ENCODE measurements around the gene MAGI1. TPM values are rescaled to one million over a fixed set of nuclear protein-coding genes. Genes with fewer than 3 reads are reported as not detected.
A peak's percentile ranks its signal among the peaks of the same experiment; 100 is the strongest.

The MAGI1 gene
- total RNA-seq, 6 donors from 2014 or later: 33.0 to 72.9 (median 62.4) TPM

- Histone ChIP-seq H3K4me3 (no peak overlapping the region), H3K27me3 (no peaks in the 10 kb centered on the region), H3K9me3 (no peaks in the 10 kb centered on the region), H3K4me1 (no peaks in the 10 kb centered on the region), H3K27ac (no peak overlapping the region), H3K36me3 (no peaks in the 10 kb centered on the region)
- 82 to 87% methylated on average over 8 of the region's 8 CpGs for WGBS, 2 donors
- TF ChIP-seq POLR2AphosphoS5 (IDR thresholded peaks at IDR 0.05) (no peak), EP300 (IDR thresholded peaks at IDR 0.05) (no peak), CTCF (IDR thresholded peaks at IDR 0.05) (no peak), POLR2A (IDR thresholded peaks at IDR 0.05) (no peak)
- no peak for ATAC-seq (ENCODE audit: low FRiP score in 2 of 2)
- DNase-seq: no peak
These were observed 545.3 kb downstream of the MAGI1 start for GRCh38 chr3:65493371-65493882.

- WGBS, 2 donors: 90 to 95% methylated on average over 2 of the region's 2 CpGs
- Histone ChIP-seq H3K27ac (no peak overlapping the region), H3K4me1 (no peaks in the 10 kb centered on the region), H3K4me3 (no peak overlapping the region), H3K27me3 (no peaks in the 10 kb centered on the region), H3K9me3 (no peaks in the 10 kb centered on the region), H3K36me3 (no peaks in the 10 kb centered on the region)
- DNase-seq (no peak), ATAC-seq (ENCODE audit: low FRiP score in 2 of 2) (no peak)
- TF ChIP-seq CTCF (IDR thresholded peaks at IDR 0.05): no peak
- TF ChIP-seq POLR2AphosphoS5 (IDR thresholded peaks at IDR 0.05): no peak
- no peak for TF ChIP-seq POLR2A (IDR thresholded peaks at IDR 0.05)
- no peak for TF ChIP-seq EP300 (IDR thresholded peaks at IDR 0.05)
These were observed 546.5 kb downstream of the MAGI1 start for GRCh38 chr3:65492249-65492648.

GRCh38 chr3:65490114-65490513 is 548.6 kb downstream of the MAGI1 start:
- DNase-seq (no peak), ATAC-seq (ENCODE audit: low FRiP score in 2 of 2) (no peak)
- H3K36me3 ChIP-seq: no peaks in the 10 kb centered on the region
- no peaks in the 10 kb centered on the region for H3K9me3 ChIP-seq
- H3K4me3 ChIP-seq: no peak overlapping the region
- no peaks in the 10 kb centered on the region for H3K27me3 ChIP-seq
- no peak overlapping the region for H3K27ac ChIP-seq
- WGBS, 2 donors: 93 to 95% methylated on average over 3 of the region's 3 CpGs
- no peak for TF ChIP-seq POLR2A (IDR thresholded peaks at IDR 0.05)
- no peak for TF ChIP-seq CTCF (IDR thresholded peaks at IDR 0.05)
- no peak for TF ChIP-seq POLR2AphosphoS5 (IDR thresholded peaks at IDR 0.05)
- no peak for TF ChIP-seq EP300 (IDR thresholded peaks at IDR 0.05)
- peaks cover 4 to 20% (median 11%) of the 10 kb centered on the region in 4 donors for H3K4me1 ChIP-seq

GRCh38 chr3:65489253-65489652 is 549.5 kb downstream of the MAGI1 start:
- no peak for ATAC-seq (ENCODE audit: low FRiP score in 2 of 2)
- 89 to 95% methylated on average over 2 of the region's 2 CpGs for WGBS, 2 donors
- Histone ChIP-seq H3K27me3 (no peaks in the 10 kb centered on the region), H3K27ac (no peak overlapping the region), H3K4me1 (peaks cover 11 to 26% (median 19%) of the 10 kb centered on the region in 4 donors), H3K9me3 (no peaks in the 10 kb centered on the region), H3K4me3 (no peak overlapping the region), H3K36me3 (no peaks in the 10 kb centered on the region)
- DNase-seq: no peak
- no peak for TF ChIP-seq POLR2A (IDR thresholded peaks at IDR 0.05)
- no peak for TF ChIP-seq POLR2AphosphoS5 (IDR thresholded peaks at IDR 0.05)
- no peak for TF ChIP-seq CTCF (IDR thresholded peaks at IDR 0.05)
- no peak for TF ChIP-seq EP300 (IDR thresholded peaks at IDR 0.05)

- ATAC-seq (ENCODE audit: low FRiP score in 2 of 2) (no peak), DNase-seq (no peak)
- WGBS, 2 donors: 41 to 45% methylated on average over 3 of the region's 3 CpGs
- H3K36me3 ChIP-seq: no peaks in the 10 kb centered on the region
- no peaks in the 10 kb centered on the region for H3K9me3 ChIP-seq
- TF ChIP-seq POLR2AphosphoS5 (IDR thresholded peaks at IDR 0.05) (no peak), CTCF (IDR thresholded peaks at IDR 0.05) (no peak), POLR2A (IDR thresholded peaks at IDR 0.05) (no peak), EP300 (IDR thresholded peaks at IDR 0.05) (no peak)
- H3K27ac ChIP-seq: peak overlapping the region in 1 of 4 donors; percentile 12
- H3K4me1 ChIP-seq: peaks cover 29 to 48% (median 41%) of the 10 kb centered on the region in 4 donors
- H3K4me3 ChIP-seq: no peak overlapping the region
- H3K27me3 ChIP-seq: no peaks in the 10 kb centered on the region
These were observed 552.8 kb downstream of the MAGI1 start for GRCh38 chr3:65485826-65486469.
